HL-60 (cell line): ENCODE measurements around the gene ATXN1L.

Source experiments
- DNase-seq, 2 experiments: peaks; one replicate each; pipeline ENCODE4 v3.0.0-alpha.2; 2010 to 2020; ENCODE audit warnings: low read depth in 1 of 2, low spot score in 1 of 2
- H3K27ac ChIP-seq: fragments of 250-450 bp; sonication (Bioruptor Pico); replicated peaks from 2 replicates; pipeline ENCODE4 v1.5.1; 2020; ENCODE audit warnings: mild to moderate bottlenecking, moderate library complexity
- H3K27me3 ChIP-seq: fragments of 250-450 bp; sonication (Bioruptor Pico); 2 replicates; pipeline ENCODE4 v1.5.1; 2021; ENCODE audit warnings: mild to moderate bottlenecking, moderate library complexity; ENCODE audit not compliant: insufficient read depth, poor library complexity, severe bottlenecking
- H3K4me3 ChIP-seq: replicated peaks from 2 replicates; pipeline ENCODE4 v1.5.1; 2011; ENCODE audit warnings: mild to moderate bottlenecking, control low read depth, low read length; ENCODE audit not compliant: insufficient read depth
- GABPA ChIP-seq: IDR thresholded peaks from 2 replicates; pipeline ENCODE4 v1.6.1; 2012; ENCODE audit warnings: low read depth
- POLR2AphosphoS5 ChIP-seq: IDR thresholded peaks from 2 replicates; pipeline ENCODE4 v1.6.1; 2012; ENCODE audit warnings: low read depth
- SPI1 ChIP-seq: IDR thresholded peaks from 2 replicates; pipeline ENCODE4 v1.6.1; 2012; ENCODE audit warnings: low read depth, mild to moderate bottlenecking, borderline replicate concordance
- TF ChIP-seq, protein P1 (sequence below): IDR thresholded peaks from one replicate; pipeline ENCODE4 v1.5.1; 2011; ENCODE audit warnings: low read length, control low read depth, inconsistent platforms; ENCODE audit not compliant: insufficient read depth
- TF ChIP-seq, protein P2 (sequence below): IDR thresholded peaks from 2 replicates; pipeline ENCODE4 v1.6.1; 2012; ENCODE audit warnings: low read depth; ENCODE audit not compliant: insufficient replicate concordance

ATXN1L gene

DNA sequence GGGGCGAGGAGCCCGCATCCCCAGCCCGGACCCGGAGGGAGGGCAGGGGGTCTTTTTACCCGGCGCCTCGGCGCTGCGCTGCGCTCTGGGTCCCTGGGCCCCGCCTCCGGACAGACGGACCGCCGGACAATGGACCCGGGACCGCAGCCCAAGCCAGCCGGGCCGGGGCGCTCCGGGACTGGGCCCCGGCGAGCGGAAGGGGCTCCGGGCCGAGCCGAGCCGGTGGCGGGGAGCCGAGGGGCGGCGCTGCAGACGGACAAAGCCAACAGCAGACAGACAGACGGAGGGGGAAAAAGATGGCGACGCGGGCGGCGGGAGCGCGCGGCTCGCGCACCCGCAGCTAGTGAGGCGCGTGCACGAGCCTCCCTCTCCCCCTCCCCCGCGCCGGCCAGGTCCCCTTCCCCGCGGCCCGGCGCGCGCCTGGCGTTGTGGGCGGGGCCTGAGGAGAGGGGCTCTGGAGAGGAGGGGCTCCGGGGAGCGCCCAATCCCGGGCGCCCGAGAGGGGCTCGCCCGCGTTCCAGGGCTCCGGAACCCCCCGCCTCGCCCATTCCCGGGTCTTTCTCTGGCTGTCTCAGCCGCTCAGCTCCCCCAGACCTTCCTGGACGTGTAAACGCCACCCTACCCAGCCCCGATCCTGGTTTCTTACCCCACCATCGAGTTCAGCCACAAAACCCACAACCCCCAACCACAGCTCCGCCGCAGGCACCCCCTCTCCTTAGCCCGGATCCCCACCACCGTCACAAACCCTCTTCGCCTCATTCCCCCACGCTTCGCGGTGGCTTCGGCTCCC, 38.3 kb downstream of the ATXN1L start, which contains the start of gene ZNF821:
TSS of gene ZNF821 (minus strand) at position 334 of the 790 bp plus-strand sequence. CDS start 4,236 bp downstream, outside the sequence.
- Histone ChIP-seq H3K27me3 (no peaks in the 10 kb centered on the region), H3K4me3 (peak within 1 kb of the TSS; percentile 84), H3K27ac (peak within 1 kb of the TSS; percentile 39; the same call in 1 of the 2 replicates)
- peak; percentile 56 to 67 for DNase-seq
- no peak for TF ChIP-seq POLR2AphosphoS5
- TF ChIP-seq GABPA, result no peak
- no peak for TF ChIP-seq SPI1
- TF ChIP-seq, protein P1, sequence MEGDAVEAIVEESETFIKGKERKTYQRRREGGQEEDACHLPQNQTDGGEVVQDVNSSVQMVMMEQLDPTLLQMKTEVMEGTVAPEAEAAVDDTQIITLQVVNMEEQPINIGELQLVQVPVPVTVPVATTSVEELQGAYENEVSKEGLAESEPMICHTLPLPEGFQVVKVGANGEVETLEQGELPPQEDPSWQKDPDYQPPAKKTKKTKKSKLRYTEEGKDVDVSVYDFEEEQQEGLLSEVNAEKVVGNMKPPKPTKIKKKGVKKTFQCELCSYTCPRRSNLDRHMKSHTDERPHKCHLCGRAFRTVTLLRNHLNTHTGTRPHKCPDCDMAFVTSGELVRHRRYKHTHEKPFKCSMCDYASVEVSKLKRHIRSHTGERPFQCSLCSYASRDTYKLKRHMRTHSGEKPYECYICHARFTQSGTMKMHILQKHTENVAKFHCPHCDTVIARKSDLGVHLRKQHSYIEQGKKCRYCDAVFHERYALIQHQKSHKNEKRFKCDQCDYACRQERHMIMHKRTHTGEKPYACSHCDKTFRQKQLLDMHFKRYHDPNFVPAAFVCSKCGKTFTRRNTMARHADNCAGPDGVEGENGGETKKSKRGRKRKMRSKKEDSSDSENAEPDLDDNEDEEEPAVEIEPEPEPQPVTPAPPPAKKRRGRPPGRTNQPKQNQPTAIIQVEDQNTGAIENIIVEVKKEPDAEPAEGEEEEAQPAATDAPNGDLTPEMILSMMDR, result no peak
- TF ChIP-seq, protein P2, sequence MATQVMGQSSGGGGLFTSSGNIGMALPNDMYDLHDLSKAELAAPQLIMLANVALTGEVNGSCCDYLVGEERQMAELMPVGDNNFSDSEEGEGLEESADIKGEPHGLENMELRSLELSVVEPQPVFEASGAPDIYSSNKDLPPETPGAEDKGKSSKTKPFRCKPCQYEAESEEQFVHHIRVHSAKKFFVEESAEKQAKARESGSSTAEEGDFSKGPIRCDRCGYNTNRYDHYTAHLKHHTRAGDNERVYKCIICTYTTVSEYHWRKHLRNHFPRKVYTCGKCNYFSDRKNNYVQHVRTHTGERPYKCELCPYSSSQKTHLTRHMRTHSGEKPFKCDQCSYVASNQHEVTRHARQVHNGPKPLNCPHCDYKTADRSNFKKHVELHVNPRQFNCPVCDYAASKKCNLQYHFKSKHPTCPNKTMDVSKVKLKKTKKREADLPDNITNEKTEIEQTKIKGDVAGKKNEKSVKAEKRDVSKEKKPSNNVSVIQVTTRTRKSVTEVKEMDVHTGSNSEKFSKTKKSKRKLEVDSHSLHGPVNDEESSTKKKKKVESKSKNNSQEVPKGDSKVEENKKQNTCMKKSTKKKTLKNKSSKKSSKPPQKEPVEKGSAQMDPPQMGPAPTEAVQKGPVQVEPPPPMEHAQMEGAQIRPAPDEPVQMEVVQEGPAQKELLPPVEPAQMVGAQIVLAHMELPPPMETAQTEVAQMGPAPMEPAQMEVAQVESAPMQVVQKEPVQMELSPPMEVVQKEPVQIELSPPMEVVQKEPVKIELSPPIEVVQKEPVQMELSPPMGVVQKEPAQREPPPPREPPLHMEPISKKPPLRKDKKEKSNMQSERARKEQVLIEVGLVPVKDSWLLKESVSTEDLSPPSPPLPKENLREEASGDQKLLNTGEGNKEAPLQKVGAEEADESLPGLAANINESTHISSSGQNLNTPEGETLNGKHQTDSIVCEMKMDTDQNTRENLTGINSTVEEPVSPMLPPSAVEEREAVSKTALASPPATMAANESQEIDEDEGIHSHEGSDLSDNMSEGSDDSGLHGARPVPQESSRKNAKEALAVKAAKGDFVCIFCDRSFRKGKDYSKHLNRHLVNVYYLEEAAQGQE, result no peak

DNA sequence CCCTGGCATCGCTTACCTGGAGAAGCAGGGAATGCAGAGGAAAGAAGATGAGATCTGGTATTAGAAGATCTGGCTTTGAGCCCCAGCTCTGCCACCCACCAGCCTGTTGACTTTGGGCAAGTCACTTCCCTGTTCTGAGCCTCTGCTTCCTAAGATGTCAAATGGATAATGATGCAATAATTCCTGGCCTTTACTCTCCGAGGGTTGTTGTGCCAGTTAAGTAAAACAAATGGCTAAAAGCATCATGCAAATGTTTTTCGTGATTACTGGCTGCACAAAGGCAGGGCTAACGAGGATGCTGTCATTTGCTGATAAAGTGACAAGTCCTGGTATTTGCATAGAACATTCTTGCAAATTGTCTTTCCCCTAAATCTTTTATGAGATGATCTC, 39.5 kb downstream of the ATXN1L start:
- Histone ChIP-seq H3K27me3 (no peaks in the 10 kb centered on the region), H3K27ac (no peak overlapping the region), H3K4me3 (no peak overlapping the region)
- no peak for TF ChIP-seq POLR2AphosphoS5
- peak; percentile 81 for TF ChIP-seq SPI1
- DNase-seq, result peak in 1 of 2 experiments; percentile 55

DNA sequence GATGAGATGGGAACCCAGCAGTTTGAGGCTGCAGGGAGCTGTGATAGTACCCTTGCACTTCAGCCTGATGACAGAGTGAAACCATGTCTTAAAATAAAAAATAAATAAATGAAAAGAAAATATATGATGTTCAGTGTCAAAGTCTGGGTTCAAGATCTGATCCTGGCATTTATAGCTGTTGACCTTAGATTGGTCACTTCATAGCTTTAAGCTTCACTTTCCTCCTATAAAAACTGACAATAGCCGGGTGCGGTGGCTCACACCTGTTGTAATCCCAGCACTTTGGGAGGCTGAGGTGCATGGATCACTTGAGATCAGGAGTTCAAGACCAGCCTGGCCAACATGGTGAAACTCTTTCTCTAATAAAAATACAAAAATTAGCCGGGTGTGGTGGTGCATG, 43.4 kb downstream of the ATXN1L start:
- no peak overlapping the region for H3K27ac ChIP-seq
- H3K4me3 ChIP-seq, result no peak overlapping the region
- no peak for DNase-seq
- TF ChIP-seq GABPA (no peak), SPI1 (no peak), POLR2AphosphoS5 (no peak)
- TF ChIP-seq, protein P2, result no peak
- TF ChIP-seq, protein P1, result no peak
- no peaks in the 10 kb centered on the region for H3K27me3 ChIP-seq

DNA sequence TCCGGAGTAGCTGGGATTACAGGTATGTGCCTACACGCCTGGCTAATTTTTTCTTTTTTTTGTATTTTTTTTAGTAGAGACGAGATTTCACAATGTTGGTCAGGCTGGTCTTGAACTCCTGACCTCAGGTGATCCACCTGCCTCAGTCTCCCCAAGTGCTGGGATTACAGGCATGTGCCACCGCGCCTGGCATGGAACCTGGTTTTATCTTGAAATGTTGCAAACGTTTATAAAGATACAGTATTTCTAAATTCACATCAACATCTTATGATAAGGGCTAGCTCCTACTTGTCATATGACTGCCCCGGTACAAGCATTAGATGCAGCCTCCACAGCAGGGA, 48.1 kb downstream of the ATXN1L start:
- Histone ChIP-seq H3K27ac (peak overlapping the region; percentile 84; the same call in 1 of the 2 replicates), H3K27me3 (no peaks in the 10 kb centered on the region), H3K4me3 (peak overlapping the region; percentile 93)
- no peak for DNase-seq
- TF ChIP-seq POLR2AphosphoS5 (no peak), GABPA (no peak), SPI1 (no peak)
- TF ChIP-seq, protein P2, result no peak
- TF ChIP-seq, protein P1, result no peak
